ENCODE results near the gene SLC25A30. TPM values are rescaled to one million over a fixed set of nuclear protein-coding genes. Genes with fewer than 3 reads are reported as not detected.

SLC25A30 gene
- total RNA-seq, 1 experiment from 2014 or later: 6.3 TPM

GRCh38 chr13:45451282-45451681 lies 33.1 kb upstream of the SLC25A30 start:
- Histone ChIP-seq H3K56ac (ENCODE audit: insufficient read length, low read depth, low read length) (no peak overlapping the region), H2BK120ac (ENCODE audit: low read depth, low read length, poor library complexity, severe bottlenecking) (no peak overlapping the region), H4K8ac (replicated peaks; ENCODE audit: insufficient read length, low read depth, low read length) (no peak overlapping the region), H3K79me2 (ENCODE audit: insufficient read depth, low read length) (no peaks in the 10 kb centered on the region), H4K20me1 (ENCODE audit: control insufficient read depth, insufficient read depth, insufficient read length) (no peaks in the 10 kb centered on the region), H2BK5ac (ENCODE audit: insufficient read length, low read length) (no peak overlapping the region), H3K4me2 (ENCODE audit: insufficient read depth, insufficient read length, low read length) (no peak overlapping the region), H2BK12ac (ENCODE audit: insufficient read length, low read depth, low read length) (no peak overlapping the region), H3K79me1 (ENCODE audit: insufficient read depth, low read depth, low read length, poor library complexity, severe bottlenecking) (no peaks in the 10 kb centered on the region), H2AFZ (ENCODE audit: low read length) (no peak overlapping the region), H4K5ac (ENCODE audit: insufficient read length, low read depth, low read length) (no peak overlapping the region), H3K9ac (ENCODE audit: extremely low read depth, insufficient read length, low read length) (no peak overlapping the region), H4K91ac (ENCODE audit: insufficient read length, low read depth, low read length) (no peak overlapping the region), H2BK20ac (ENCODE audit: low read depth, low read length, poor library complexity, severe bottlenecking) (no peak overlapping the region), H3K14ac (ENCODE audit: insufficient read depth, low read length) (no peak overlapping the region), H3K27me3 (ENCODE audit: insufficient read depth, low read length) (no peaks in the 10 kb centered on the region), H2AK5ac (ENCODE audit: insufficient read length, low read length) (no peak overlapping the region), H3K27ac (ENCODE audit: insufficient read length, low read depth, low read length) (no peak overlapping the region), H2BK15ac (ENCODE audit: low read depth, low read length) (no peak overlapping the region), H3K18ac (ENCODE audit: insufficient read length, low read depth, low read length) (no peak overlapping the region), H3K23me2 (ENCODE audit: insufficient read length, low read depth, low read length, poor library complexity, severe bottlenecking) (no peaks in the 10 kb centered on the region), H3K23ac (ENCODE audit: insufficient read length, low read depth, low read length) (no peak overlapping the region), H3K9me3 (ENCODE audit: control insufficient read depth, low read depth, low read length) (no peaks in the 10 kb centered on the region), H3T11ph (ENCODE audit: low read length) (no peak overlapping the region), H3K4ac (ENCODE audit: low read depth, low read length) (no peak overlapping the region), H3K4me1 (ENCODE audit: insufficient read depth, low read length) (no peaks in the 10 kb centered on the region)
- Mint-ChIP-seq H3K27me3 (ENCODE audit: low read depth) (no peaks in the 10 kb centered on the region), H3K4me3 (no peak overlapping the region), H3K4me1 (peaks cover 21 to 24% of the 10 kb centered on the region in 2 experiments), H3K9me3 (peaks cover 0 to 2% of the 10 kb centered on the region in 2 experiments; a peak in 2 of 5 replicates), H3K36me3 (ENCODE audit: insufficient read depth in 1 of 3, low read depth in 3 of 3) (no peaks in the 10 kb centered on the region; a peak in 1 of 7 replicates), H3K27ac (no peak overlapping the region)
- DNase-seq: no peak
- no CpG with 5 or more reads among the region's 4 CpGs for WGBS (ENCODE audit: extremely low coverage, insufficient read length, low lambda C conversion rate)
- TF ChIP-seq CTCF (conservative IDR thresholded peaks at IDR 0.05): no peak
